NB4 (cell line): ENCODE measurements around the gene ELP2.

Experiments used
- MYC ChIP-seq: IDR thresholded peaks from 2 replicates; pipeline ENCODE4 v1.6.1; 2011; ENCODE audit warnings: low read depth, low read length
- POLR2A ChIP-seq: IDR thresholded peaks from 2 replicates; pipeline ENCODE4 v1.6.1; 2011; ENCODE audit warnings: mild to moderate bottlenecking; ENCODE audit not compliant: insufficient read length; ENCODE audit errors: extremely low read depth
- TF ChIP-seq, protein P1 (sequence below): IDR thresholded peaks from one replicate; pipeline ENCODE4 v1.5.1; 2012; ENCODE audit warnings: low read depth, low read length
- TF ChIP-seq, protein P2 (sequence below): IDR thresholded peaks from 2 replicates; pipeline ENCODE4 v1.6.1; 2011; ENCODE audit warnings: low read depth, low read length

DNA sequence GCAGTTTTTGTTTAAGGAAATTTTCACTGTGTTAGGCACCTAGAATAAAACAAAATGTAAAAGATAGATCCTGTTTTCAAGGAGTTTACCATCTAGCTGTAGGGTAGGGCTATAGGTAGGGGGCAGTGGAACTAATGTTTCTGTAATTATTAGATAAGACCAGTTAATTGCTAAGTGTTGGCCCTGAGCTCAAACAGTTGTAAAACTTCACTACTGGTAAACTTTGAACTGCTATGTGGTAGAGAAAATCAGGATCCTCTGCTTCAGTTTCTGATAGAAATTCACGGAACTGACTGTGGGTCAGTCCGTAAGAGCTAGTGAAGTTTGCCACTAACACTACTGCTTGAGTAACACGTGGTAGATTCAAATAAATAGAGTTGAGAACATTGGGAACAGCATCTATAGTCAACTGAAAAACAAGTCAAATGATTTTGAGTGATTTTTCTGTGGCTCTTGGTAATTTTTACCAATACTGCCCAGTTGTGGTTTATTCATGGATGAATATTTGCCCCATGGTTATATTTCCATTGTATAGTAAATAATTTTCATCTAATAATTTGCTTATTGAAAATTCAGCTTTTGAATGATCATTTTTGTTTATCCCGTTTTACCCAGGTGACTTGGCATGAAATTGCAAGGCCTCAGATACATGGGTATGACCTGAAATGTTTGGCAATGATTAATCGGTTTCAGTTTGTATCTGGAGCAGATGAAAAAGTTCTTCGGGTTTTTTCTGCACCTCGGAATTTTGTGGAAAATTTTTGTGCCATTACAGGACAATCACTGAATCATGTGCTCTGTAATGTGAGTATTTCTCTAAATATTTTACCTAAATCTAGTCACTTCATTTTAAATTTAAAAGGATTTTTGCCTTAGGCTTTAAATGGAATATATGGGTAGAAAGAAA lies 26.4 kb downstream of the ELP2 start:
- no peak for TF ChIP-seq MYC
- TF ChIP-seq, protein P1, sequence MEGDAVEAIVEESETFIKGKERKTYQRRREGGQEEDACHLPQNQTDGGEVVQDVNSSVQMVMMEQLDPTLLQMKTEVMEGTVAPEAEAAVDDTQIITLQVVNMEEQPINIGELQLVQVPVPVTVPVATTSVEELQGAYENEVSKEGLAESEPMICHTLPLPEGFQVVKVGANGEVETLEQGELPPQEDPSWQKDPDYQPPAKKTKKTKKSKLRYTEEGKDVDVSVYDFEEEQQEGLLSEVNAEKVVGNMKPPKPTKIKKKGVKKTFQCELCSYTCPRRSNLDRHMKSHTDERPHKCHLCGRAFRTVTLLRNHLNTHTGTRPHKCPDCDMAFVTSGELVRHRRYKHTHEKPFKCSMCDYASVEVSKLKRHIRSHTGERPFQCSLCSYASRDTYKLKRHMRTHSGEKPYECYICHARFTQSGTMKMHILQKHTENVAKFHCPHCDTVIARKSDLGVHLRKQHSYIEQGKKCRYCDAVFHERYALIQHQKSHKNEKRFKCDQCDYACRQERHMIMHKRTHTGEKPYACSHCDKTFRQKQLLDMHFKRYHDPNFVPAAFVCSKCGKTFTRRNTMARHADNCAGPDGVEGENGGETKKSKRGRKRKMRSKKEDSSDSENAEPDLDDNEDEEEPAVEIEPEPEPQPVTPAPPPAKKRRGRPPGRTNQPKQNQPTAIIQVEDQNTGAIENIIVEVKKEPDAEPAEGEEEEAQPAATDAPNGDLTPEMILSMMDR: no peak
- no peak for TF ChIP-seq POLR2A
- TF ChIP-seq, protein P2, sequence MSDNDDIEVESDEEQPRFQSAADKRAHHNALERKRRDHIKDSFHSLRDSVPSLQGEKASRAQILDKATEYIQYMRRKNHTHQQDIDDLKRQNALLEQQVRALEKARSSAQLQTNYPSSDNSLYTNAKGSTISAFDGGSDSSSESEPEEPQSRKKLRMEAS: no peak
